Measurements from ENCODE around the gene MYLIP.

Gene MYLIP

DNA sequence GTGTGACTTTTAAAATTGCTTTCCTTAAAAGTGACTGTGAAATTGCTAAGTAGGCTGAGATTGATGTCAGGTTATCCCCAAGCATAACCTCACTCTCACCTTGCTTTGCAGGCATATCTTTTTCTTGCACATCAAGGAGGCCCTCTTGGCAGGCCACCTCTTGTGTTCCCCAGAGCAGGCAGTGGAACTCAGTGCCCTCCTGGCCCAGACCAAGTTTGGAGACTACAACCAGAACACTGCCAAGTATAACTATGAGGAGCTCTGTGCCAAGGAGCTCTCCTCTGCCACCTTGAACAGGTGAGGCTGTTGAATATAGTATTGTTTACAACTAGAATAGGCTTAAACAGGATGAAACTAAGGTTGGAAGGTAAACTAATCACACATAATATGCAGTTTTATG lies 12.6 kb downstream of the MYLIP start:
- DNase-seq (ENCODE audit: low read depth in 2 of 2), result no peak

- DNase-seq (ENCODE audit: low read depth in 2 of 2), result no peak
These were observed 16.2 kb downstream of the MYLIP start for GRCh38 chr6:16145038-16145437.

DNA sequence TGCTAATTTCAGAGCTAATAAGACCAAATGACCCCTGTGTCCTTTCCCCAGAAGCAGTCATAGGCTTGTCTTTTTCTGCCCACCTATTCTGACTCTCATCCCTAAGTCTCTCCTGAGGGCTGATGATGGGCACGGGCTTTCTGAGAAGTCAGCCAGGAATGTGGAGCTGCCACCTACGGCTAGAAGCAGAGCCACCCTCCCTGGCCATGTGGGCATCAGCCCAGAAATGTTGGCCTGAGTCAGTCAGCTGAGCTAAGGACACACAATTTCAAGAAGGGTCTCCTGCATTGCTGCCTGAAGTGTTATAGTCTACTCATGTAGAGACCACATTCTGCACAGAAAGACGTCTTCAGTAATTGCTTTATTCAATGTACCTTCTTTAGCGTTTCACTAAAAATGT lies 17.1 kb downstream of the MYLIP start:
- DNase-seq (ENCODE audit: low read depth in 2 of 2), result no peak

DNA sequence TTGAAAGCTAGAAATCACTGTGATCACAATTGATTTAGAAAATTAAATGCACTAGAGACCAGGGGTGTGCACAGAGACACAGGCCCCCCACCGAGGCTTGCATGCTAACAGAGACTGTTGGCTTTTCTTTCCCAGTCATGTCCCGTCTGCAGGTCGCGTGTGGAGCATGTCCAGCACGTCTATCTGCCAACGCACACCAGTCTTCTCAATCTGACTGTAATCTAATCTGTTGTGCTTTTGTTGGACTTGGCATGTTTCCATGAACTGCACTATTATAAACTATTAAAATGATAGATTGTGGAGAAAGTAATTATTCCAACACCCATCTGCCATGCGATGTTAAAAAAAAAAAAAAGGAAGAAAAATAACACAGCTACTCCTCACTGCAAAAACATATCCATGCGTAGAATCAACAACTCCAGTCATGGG lies 17.7 kb downstream of the MYLIP start:
- no peak for DNase-seq (ENCODE audit: low read depth in 2 of 2)

- DNase-seq (ENCODE audit: low read depth in 2 of 2), result no peak
These were observed 19.6 kb downstream of the MYLIP start for GRCh38 chr6:16148498-16148897.

DNA sequence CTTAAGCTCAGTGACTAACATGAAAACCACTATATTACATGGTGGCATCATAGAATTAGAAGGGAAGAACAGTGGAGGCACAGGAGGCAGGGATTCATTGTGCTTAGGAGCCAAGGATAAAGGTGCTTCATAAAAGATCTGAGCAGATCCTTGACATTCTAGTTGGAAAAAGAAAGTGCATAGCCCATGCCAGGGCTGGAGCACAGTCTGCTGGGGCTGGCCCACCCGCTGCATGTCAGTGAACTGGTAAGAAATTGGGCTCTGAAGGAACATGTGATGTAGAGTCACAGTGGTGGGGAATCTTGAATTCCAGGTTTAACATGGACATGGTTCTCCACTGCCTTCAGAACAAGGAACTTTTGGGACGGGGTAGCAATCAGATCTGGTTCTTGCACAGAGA lies 20.4 kb downstream of the MYLIP start:
- no peak for DNase-seq (ENCODE audit: low read depth in 2 of 2)

- no peak for DNase-seq (ENCODE audit: low read depth in 2 of 2)
These were observed 21.2 kb downstream of the MYLIP start for GRCh38 chr6:16150098-16150497.

- DNase-seq (ENCODE audit: low read depth in 2 of 2), result no peak
These were observed 24.4 kb downstream of the MYLIP start for GRCh38 chr6:16153211-16153820.

DNA sequence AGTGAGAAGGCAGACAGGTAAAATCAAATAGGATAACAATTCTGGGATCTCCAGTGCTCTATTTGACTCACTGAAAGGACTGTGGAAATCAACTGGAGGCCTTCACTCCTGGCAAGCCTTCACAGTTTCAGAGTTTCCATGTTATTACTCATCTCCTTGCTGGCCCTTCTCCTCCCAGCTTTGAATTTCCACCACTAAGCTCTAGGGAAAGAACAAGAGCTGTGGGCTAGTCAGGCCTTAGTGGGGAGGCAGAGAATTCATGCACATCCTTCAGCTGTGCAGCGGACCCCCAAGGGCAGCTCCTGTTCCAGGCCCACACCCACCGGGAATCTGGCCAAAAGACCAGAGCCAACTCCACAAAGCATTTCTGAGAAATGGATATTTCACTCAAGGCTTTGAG lies 26.0 kb downstream of the MYLIP start:
- no peak for DNase-seq (ENCODE audit: low read depth in 2 of 2)

- no peak for DNase-seq (ENCODE audit: low read depth in 2 of 2)
These were observed 28.6 kb downstream of the MYLIP start for GRCh38 chr6:16157492-16157891.

- no peak for DNase-seq (ENCODE audit: low read depth in 2 of 2)
These were observed 29.0 kb downstream of the MYLIP start for GRCh38 chr6:16157909-16158308.

- no peak for DNase-seq (ENCODE audit: low read depth in 2 of 2)
These were observed 30.2 kb downstream of the MYLIP start for GRCh38 chr6:16158943-16159557.

DNA sequence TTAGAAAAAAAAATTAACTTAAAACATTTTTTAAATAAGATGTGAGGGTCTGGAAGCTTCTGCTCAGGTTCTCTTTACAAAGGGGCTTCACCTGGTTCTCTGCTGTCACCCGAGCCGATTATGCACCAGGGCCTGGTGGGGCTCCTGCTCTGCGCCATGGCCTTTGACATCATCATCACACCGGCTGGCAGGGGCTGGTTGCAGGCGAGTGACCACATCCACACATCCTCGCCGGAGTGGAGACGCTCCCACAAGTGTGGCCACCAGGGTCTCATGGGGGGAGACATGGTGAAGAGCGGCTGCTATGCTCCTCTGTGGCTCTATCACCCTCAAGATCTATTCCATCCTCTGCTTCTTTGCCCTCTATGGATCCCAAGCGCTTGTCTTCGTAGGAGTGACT lies 31.9 kb downstream of the MYLIP start:
- DNase-seq (ENCODE audit: low read depth in 2 of 2), result no peak

DNA sequence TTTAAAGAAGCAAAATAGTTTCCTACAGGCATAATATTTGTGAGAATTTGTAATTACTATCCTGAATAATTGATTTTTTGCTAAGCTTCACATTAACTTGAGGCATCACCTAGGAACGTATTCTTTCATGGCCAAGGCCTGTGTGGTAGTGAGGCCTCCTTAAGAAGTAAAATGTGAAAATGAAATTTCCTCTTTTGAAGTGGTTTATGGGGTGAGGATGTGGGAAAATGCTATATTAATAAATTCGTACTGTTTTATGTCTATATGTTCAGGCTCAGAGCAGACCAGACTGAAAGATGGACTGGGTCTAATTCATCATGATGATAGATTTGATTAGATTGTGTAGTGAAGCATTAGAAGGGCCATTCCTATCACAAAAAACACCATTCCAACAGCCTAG lies 33.1 kb downstream of the MYLIP start:
- no peak for DNase-seq (ENCODE audit: low read depth in 2 of 2)

- no peak for DNase-seq (ENCODE audit: low read depth in 2 of 2)
These were observed 34.2 kb downstream of the MYLIP start for GRCh38 chr6:16163066-16163465.

DNA sequence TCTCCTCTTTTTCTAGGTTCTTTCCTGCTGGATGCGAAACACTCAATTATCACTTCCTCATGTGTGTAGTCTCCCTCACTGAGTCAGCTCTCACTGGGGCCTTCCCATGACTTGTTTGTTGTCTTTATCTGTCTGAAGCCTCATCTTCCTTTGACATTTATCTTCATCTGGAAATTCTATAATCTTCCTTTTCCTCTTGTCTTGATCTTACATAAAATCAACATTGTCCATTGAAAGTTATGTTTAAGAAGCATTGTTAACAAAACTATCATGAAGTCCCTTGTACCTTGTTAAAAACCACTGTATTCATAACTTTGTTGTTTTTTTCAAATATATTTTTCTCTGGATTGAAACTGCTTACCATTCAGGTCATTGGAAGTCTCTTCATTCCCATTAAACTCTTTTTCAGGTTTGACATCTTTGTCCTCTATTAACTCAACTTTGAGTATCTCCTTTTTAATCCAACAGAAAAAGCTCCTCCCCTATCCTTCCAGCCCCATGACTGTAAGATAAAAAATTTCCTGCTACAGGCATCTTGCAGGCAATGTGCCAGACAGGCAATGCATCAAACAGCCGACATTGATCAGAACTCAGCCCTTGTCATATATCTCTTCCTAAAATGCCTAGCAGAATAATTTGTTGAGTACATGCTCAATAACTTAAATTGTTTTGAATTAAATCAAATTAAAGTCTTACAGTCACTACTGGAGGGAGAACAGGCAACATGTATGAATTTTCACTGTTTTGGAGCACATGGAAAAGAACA lies 34.8 kb downstream of the MYLIP start:
- no peak for DNase-seq (ENCODE audit: low read depth in 2 of 2)

- no peak for DNase-seq (ENCODE audit: low read depth in 2 of 2)
These were observed 36.8 kb downstream of the MYLIP start for GRCh38 chr6:16165641-16166040.

DNA sequence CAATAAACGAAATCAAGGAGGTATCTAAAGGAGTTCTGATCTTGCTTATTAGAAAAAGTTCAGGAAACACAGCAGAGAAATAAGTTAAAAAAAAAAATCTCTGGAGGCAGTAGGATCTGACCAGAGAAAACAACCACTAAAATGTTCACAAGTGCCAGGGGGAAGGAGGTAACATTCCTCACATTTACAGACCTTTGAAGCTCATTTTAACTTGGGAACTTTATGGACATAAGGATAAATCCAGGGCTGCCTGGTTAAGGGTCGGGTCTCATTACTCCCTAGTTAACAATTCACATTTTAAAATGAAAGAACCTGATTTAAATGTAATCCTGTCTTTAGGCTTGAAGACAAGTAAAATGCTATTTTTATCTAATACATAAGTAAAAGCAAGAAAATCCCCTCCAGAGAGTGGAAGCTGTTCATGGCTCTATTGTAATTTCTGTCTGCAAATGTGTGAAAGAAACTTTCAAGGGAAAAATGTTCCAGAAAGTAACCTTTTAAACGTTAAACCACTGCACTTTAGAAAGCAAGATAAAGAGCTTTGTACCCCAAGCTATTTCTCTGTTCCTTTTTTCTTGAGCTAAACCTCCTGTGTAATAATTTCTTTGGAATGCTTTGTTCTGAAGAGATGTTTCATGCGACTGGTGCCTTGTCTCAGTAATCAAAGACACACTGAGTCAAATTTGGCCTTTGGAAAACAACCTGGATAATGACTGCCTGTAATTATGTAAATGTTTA lies 38.2 kb downstream of the MYLIP start:
- DNase-seq (ENCODE audit: low read depth in 2 of 2), result no peak

- peak in 1 of 2 donors; percentile 12 for DNase-seq (ENCODE audit: low read depth in 2 of 2)
These were observed 39.2 kb downstream of the MYLIP start for GRCh38 chr6:16168121-16168520.

- no peak for DNase-seq (ENCODE audit: low read depth in 2 of 2)
These were observed 40.0 kb downstream of the MYLIP start for GRCh38 chr6:16168858-16169257.

DNA sequence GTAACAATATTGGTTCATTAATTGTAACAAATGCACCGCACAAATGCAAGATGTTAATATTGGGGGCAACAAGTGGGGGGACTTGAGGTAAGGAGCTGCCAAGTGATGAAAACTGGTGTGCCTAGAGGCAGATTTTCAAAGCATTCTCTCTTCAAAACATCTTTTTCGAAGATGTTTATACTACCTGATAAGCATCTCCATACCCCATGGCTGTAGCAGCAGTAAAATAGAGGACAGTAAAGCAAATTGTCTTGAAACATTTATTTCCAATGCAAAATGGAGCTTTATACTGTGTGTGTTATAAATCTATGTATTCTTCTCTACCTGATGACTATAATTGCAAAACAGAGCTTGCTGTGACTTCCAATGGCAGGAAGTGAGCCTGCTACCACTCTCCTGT lies 42.5 kb downstream of the MYLIP start:
- DNase-seq (ENCODE audit: low read depth in 2 of 2), result no peak

- no peak for DNase-seq (ENCODE audit: low read depth in 2 of 2)
These were observed 44.5 kb downstream of the MYLIP start for GRCh38 chr6:16173167-16173940.

Measured in stimulated activated CD8-positive, alpha-beta memory T cell treated with anti-CD3 and anti-CD28 coated beads, Interleukin-7, amount 100 ng/mL, for 4 hours (primary cell).